ENCODE results near the gene TCF7.

The TCF7 gene

DNA sequence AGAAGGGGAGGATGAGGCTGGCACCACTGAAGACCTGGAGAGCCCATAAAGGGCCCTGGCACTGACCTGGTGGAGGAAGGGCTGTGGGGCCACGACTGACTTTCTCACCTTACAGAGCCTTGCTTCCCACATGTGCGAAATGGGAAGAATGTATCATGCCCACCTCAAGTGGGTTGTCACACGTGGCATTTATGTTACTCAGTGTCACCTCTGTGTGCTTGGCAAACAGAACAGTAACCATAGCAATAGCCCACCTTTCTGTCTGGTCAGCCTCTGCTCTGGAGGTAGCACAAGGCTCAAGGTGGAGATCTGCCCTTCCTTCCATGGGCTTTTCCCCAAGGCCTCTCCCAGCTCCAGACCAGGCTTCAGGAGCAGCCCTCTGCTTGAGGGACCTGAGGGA is 16.7 kb downstream of the TCF7 start:
- TF ChIP-seq, protein P1, sequence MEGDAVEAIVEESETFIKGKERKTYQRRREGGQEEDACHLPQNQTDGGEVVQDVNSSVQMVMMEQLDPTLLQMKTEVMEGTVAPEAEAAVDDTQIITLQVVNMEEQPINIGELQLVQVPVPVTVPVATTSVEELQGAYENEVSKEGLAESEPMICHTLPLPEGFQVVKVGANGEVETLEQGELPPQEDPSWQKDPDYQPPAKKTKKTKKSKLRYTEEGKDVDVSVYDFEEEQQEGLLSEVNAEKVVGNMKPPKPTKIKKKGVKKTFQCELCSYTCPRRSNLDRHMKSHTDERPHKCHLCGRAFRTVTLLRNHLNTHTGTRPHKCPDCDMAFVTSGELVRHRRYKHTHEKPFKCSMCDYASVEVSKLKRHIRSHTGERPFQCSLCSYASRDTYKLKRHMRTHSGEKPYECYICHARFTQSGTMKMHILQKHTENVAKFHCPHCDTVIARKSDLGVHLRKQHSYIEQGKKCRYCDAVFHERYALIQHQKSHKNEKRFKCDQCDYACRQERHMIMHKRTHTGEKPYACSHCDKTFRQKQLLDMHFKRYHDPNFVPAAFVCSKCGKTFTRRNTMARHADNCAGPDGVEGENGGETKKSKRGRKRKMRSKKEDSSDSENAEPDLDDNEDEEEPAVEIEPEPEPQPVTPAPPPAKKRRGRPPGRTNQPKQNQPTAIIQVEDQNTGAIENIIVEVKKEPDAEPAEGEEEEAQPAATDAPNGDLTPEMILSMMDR (IDR thresholded peaks at IDR 0.05; ENCODE audit: low read depth, low read length, missing control alignments), result no peak
- DNase-seq (ENCODE audit: extremely low read depth, low read depth), result no peak
- no peak overlapping the region for H3K4me3 ChIP-seq (replicated peaks; ENCODE audit: low read depth, low read length)

GRCh38 chr5:134131578-134132350 is 17.3 kb downstream of the TCF7 start:
- DNase-seq (ENCODE audit: extremely low read depth, low read depth), result no peak
- TF ChIP-seq, protein P1 (IDR thresholded peaks at IDR 0.05; ENCODE audit: low read depth, low read length, missing control alignments), result no peak
- H3K4me3 ChIP-seq (replicated peaks; ENCODE audit: low read depth, low read length), result no peak overlapping the region

DNA sequence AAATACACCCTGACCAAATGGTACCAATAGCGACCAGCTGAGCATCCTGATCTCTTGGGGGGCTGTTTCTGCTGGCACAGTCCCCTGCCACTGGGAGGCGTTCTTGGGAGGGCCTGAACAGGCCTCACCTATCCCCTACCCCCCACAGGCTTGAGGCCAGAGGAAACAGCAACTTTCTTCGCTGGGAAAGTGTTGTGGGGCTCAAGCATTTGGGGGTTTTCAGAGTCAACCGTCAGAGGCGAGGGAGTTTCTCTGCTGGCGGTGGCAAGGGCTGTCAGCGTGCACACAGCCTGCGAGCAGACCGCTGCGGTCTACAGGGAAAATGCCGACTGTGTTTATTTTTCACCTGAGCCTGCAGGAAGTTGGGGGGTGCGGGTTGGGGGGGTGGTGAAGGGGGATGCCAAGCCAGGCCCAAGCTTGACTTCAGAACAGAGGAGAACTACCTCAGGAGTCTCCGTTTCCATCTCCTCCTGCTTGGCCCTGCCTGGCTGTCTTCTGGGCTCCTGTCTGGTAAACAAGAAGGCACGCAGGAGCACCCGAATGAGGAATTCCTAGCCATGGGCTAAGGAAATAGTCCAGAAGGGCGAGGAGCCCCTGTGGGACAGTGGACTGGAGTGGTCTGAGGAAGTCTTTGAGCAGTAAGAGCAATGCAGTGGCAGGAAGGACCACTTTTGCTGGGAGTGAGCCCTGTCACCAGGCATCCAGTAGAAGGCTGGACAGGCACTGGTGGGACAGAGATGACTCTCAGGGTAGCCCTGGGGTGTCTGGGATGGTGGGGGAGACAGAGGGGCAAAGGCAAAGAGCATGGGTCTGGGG is 18.1 kb downstream of the TCF7 start:
- H3K4me3 ChIP-seq (replicated peaks; ENCODE audit: low read depth, low read length), result no peak overlapping the region
- TF ChIP-seq, protein P1 (IDR thresholded peaks at IDR 0.05; ENCODE audit: low read depth, low read length, missing control alignments), result no peak
- DNase-seq (ENCODE audit: extremely low read depth, low read depth), result no peak

- no peak for DNase-seq (ENCODE audit: extremely low read depth, low read depth)
- TF ChIP-seq, protein P1 (IDR thresholded peaks at IDR 0.05; ENCODE audit: low read depth, low read length, missing control alignments), result no peak
- no peak overlapping the region for H3K4me3 ChIP-seq (replicated peaks; ENCODE audit: low read depth, low read length)
Measured at GRCh38 chr5:134133188-134133994, 18.9 kb downstream of the TCF7 start.

- TF ChIP-seq, protein P1 (IDR thresholded peaks at IDR 0.05; ENCODE audit: low read depth, low read length, missing control alignments), result no peak
- H3K4me3 ChIP-seq (replicated peaks; ENCODE audit: low read depth, low read length), result no peak overlapping the region
- no peak for DNase-seq (ENCODE audit: extremely low read depth, low read depth)
Measured at GRCh38 chr5:134133995-134134541, 19.6 kb downstream of the TCF7 start.

DNA sequence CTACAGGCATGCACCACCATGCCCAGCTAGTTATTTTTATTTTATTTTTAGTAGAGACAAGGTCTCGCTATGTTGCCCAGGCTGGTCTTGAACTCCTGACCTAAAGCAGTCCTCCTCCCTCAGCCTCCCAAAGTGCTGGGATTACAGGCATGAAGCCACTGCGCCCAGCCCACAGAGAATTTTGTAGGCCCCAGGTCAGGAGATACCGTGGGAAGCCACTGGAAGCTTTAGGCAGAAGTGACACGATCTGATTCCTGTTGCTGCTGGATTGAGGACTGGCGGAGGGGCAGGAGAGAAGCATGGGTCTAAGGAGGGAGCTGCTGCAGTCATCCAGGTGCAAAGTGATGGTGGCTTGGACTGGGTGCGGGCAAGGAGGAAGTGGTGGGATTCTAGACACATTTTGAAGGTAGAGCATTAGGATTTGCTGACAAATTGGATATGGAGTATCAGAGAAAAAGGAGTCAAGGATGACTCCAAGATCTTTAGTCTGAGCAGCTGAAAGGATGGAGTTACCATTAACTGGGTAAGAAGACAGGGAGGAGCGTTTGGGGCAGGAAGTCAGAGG is 20.7 kb downstream of the TCF7 start:
- no peak for DNase-seq (ENCODE audit: extremely low read depth, low read depth)
- H3K4me3 ChIP-seq (replicated peaks; ENCODE audit: low read depth, low read length), result no peak overlapping the region
- TF ChIP-seq, protein P1 (IDR thresholded peaks at IDR 0.05; ENCODE audit: low read depth, low read length, missing control alignments), result no peak
